ENCODE data around the gene GLI1. TPM values are rescaled to one million over a fixed set of nuclear protein-coding genes. Genes with fewer than 3 reads are reported as not detected.
A peak's percentile ranks its signal among the peaks of the same experiment; 100 is the strongest.

GLI1 gene
- total RNA-seq, 4 donors from 2014 or later: 0.51 to 2.9 (median 2.0) TPM; not detected in 1

- Histone ChIP-seq H3K4me1 (no peaks in the 10 kb centered on the region), H3K36me3 (no peaks in the 10 kb centered on the region), H3K27me3 (no peaks in the 10 kb centered on the region), H3K4me3 (no peak overlapping the region), H3K27ac (no peak overlapping the region), H3K9me3 (no peaks in the 10 kb centered on the region)
- TF ChIP-seq EP300 (IDR thresholded peaks at IDR 0.05) (no peak), POLR2AphosphoS5 (IDR thresholded peaks at IDR 0.05) (no peak), POLR2A (IDR thresholded peaks at IDR 0.05) (no peak)
- TF ChIP-seq, protein P1, sequence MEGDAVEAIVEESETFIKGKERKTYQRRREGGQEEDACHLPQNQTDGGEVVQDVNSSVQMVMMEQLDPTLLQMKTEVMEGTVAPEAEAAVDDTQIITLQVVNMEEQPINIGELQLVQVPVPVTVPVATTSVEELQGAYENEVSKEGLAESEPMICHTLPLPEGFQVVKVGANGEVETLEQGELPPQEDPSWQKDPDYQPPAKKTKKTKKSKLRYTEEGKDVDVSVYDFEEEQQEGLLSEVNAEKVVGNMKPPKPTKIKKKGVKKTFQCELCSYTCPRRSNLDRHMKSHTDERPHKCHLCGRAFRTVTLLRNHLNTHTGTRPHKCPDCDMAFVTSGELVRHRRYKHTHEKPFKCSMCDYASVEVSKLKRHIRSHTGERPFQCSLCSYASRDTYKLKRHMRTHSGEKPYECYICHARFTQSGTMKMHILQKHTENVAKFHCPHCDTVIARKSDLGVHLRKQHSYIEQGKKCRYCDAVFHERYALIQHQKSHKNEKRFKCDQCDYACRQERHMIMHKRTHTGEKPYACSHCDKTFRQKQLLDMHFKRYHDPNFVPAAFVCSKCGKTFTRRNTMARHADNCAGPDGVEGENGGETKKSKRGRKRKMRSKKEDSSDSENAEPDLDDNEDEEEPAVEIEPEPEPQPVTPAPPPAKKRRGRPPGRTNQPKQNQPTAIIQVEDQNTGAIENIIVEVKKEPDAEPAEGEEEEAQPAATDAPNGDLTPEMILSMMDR (IDR thresholded peaks at IDR 0.05): no peak
- WGBS: 96% methylated on average over 4 of the region's 7 CpGs
- DNase-seq (ENCODE audit: low spot score in 2 of 2): no peak
Observed at GRCh38 chr12:57449375-57449774, 10.2 kb upstream of the GLI1 start.

- H3K36me3 ChIP-seq: no peaks in the 10 kb centered on the region
- no peaks in the 10 kb centered on the region for H3K27me3 ChIP-seq
- no peak overlapping the region for H3K27ac ChIP-seq
- 98% methylated on average over 3 of the region's 3 CpGs for WGBS
- H3K9me3 ChIP-seq: no peaks in the 10 kb centered on the region
- TF ChIP-seq POLR2A (IDR thresholded peaks at IDR 0.05): no peak
- TF ChIP-seq EP300 (IDR thresholded peaks at IDR 0.05): no peak
- no peak for TF ChIP-seq POLR2AphosphoS5 (IDR thresholded peaks at IDR 0.05)
- TF ChIP-seq, protein P1 (IDR thresholded peaks at IDR 0.05): no peak
- DNase-seq (ENCODE audit: low spot score in 2 of 2): no peak
- H3K4me3 ChIP-seq: no peak overlapping the region
- H3K4me1 ChIP-seq: no peaks in the 10 kb centered on the region
Observed at GRCh38 chr12:57450057-57450456, 9.5 kb upstream of the GLI1 start.

DNA sequence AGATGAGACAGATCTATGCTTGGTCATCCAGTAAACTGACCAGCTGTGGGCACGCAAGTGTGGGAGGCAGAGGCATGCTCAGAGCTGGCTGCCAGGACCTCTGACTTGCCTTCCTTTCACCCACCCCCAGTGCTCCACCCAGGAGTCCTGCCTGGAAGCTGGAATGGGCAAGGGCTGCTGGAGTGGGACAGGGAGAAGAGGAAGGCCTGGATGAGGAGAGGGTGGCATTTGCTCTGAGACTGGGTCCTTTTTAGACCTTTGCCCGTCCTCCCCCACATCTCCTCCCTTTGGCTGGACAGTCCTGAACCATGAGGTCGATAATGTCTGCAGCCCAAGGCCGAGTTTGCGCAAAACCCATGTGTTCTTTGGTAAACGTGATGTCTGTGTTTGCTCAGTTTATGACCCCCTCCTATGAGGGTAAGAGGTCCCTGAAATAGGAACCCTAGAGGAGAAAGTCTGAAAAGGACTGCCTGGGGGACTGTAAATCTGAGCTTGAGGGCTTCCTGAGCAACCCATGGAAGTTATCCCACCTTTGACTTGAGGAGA lies 8.3 kb upstream of the GLI1 start:
- WGBS: 86% methylated on average over 6 of the region's 6 CpGs
- Histone ChIP-seq H3K27ac (no peak overlapping the region), H3K36me3 (no peaks in the 10 kb centered on the region), H3K27me3 (no peaks in the 10 kb centered on the region), H3K9me3 (no peaks in the 10 kb centered on the region), H3K4me1 (peaks cover 6% of the 10 kb centered on the region), H3K4me3 (no peak overlapping the region)
- no peak for TF ChIP-seq POLR2AphosphoS5 (IDR thresholded peaks at IDR 0.05)
- TF ChIP-seq EP300 (IDR thresholded peaks at IDR 0.05): no peak
- TF ChIP-seq POLR2A (IDR thresholded peaks at IDR 0.05): no peak
- TF ChIP-seq, protein P1 (IDR thresholded peaks at IDR 0.05): no peak
- DNase-seq (ENCODE audit: low spot score in 2 of 2): no peak

DNA sequence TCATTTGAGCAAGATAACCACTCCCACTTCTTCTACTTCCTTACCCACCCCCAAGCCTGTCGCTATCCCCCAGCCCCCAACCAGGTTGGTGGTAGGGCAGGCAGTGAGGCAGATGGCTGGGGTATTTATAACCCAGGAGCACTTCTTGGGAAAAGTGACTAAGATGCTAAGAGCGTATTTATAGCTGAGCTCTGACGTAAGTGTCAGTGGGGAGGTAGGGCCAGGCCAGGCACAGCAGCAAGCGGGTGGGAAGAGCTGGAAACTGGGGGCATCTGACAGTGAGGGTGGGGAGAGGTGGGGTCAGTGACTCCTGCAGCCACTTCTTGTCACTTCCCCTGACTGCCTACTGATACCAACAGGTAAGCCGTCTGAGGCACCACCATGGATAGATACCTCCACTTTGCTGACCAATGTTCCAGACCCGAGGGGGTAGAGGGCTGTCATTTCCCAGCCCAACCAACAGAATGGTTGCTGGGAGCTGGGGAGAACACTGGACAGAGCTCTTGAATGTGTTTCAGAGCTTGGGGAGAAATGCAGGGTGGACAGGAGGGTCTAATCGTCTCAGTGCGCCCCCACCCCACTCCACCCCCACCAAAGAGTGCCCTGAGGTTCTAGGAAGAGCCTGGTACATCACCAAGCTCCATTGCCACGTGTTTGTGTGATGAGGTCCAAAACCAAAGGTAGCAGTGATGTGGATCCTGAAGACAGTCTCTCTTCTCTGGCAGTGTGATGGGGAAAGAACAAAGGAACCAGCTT lies 7.2 kb upstream of the GLI1 start:
- Histone ChIP-seq H3K27me3 (no peaks in the 10 kb centered on the region), H3K9me3 (no peaks in the 10 kb centered on the region), H3K27ac (no peak overlapping the region), H3K36me3 (no peaks in the 10 kb centered on the region), H3K4me3 (no peak overlapping the region), H3K4me1 (peaks cover 6% of the 10 kb centered on the region)
- DNase-seq (ENCODE audit: low spot score in 2 of 2): no peak
- WGBS: 27% methylated on average over 9 of the region's 9 CpGs
- no peak for TF ChIP-seq POLR2AphosphoS5 (IDR thresholded peaks at IDR 0.05)
- no peak for TF ChIP-seq POLR2A (IDR thresholded peaks at IDR 0.05)
- no peak for TF ChIP-seq EP300 (IDR thresholded peaks at IDR 0.05)
- TF ChIP-seq, protein P1 (IDR thresholded peaks at IDR 0.05): no peak

DNA sequence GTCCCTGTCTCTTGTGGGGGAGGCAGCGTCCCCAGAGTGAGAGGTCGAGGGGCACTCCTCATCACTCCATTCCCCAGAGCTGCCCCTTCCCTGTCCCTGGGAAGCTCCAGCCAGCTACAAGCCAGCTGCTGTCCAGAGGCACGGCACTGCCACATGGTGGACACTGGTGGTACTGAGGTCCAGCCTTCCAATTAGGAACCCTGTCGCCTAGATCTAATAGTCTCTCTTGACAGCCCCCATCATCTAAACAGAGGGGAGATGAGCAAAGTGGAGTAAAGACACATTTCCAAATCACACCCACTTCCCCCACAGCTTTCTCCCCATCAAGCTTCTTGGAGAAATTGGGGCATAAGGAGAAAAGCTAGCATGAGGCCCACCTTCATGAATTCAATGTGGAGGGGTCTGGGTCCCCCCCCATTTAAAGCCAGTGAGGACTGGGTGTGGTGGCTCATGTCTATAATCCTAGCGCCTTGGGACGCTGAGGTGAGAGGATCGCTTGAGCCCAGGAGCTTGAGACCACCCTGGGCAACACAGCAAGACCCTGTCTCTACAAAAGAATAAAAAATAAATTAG lies 6.6 kb upstream of the GLI1 start:
- WGBS: 31% methylated on average over 7 of the region's 7 CpGs
- no peak overlapping the region for H3K4me3 ChIP-seq
- no peak overlapping the region for H3K27ac ChIP-seq
- no peaks in the 10 kb centered on the region for H3K9me3 ChIP-seq
- peaks cover 6% of the 10 kb centered on the region for H3K4me1 ChIP-seq
- no peaks in the 10 kb centered on the region for H3K27me3 ChIP-seq
- TF ChIP-seq, protein P1 (IDR thresholded peaks at IDR 0.05): peak; percentile 86 to 89
- no peak for TF ChIP-seq EP300 (IDR thresholded peaks at IDR 0.05)
- H3K36me3 ChIP-seq: no peaks in the 10 kb centered on the region
- peak in 1 of 2 donors; percentile 86 for DNase-seq (ENCODE audit: low spot score in 2 of 2)
